ENCODE measurements around the gene SELE. TPM values are rescaled to one million over a fixed set of nuclear protein-coding genes. Genes with fewer than 3 reads are reported as not detected.

SELE gene
- total and polyA plus RNA-seq, 2 of the 13 experiments (the other 11 are each of a cell fraction or from before 2014, with no cell fraction given) = 0.04 to 0.09 TPM

DNA sequence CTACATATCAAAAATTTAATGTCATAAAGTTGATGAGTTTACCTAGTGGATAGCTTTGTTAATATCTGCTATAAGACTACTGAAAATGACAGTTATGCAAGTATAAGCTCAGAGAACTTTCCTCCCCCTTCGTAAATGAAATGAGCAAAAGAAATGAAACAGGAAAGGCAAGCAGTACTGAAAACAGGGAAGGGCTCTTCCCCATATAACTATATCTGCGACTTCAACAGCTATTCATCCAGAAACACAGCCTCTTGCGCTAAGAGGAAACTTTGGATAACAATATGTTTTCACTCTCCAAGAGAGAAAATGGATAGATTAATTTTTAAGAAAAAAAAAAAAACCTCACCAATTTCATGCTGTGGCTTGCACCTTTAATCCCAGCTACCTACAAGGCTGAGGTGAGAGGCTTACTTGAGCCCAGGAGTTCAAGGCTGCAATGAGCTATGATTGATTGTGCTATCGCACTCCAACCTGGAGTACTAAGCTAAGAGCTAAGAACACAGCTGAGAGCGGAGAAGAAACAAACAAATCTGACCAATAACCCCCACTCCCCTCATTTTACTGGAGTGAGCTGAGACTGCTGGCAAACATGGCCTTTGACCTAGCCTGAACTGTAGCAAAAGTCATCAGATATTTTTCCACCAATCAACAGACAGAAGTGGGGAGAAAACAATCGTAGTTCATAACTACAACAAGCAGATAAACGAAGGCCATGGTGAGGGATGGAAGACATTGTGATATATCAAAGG, 31.9 kb upstream of the SELE start (continued):
- TF ChIP-seq, protein P1, sequence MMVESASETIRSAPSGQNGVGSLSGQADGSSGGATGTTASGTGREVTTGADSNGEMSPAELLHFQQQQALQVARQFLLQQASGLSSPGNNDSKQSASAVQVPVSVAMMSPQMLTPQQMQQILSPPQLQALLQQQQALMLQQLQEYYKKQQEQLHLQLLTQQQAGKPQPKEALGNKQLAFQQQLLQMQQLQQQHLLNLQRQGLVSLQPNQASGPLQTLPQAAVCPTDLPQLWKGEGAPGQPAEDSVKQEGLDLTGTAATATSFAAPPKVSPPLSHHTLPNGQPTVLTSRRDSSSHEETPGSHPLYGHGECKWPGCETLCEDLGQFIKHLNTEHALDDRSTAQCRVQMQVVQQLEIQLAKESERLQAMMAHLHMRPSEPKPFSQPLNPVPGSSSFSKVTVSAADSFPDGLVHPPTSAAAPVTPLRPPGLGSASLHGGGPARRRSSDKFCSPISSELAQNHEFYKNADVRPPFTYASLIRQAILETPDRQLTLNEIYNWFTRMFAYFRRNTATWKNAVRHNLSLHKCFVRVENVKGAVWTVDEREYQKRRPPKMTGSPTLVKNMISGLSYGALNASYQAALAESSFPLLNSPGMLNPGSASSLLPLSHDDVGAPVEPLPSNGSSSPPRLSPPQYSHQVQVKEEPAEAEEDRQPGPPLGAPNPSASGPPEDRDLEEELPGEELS (CRISPR knock-in tag; IDR thresholded peaks at IDR 0.05) = peak; percentile 76
- TF ChIP-seq, protein P2, sequence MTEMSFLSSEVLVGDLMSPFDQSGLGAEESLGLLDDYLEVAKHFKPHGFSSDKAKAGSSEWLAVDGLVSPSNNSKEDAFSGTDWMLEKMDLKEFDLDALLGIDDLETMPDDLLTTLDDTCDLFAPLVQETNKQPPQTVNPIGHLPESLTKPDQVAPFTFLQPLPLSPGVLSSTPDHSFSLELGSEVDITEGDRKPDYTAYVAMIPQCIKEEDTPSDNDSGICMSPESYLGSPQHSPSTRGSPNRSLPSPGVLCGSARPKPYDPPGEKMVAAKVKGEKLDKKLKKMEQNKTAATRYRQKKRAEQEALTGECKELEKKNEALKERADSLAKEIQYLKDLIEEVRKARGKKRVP (CRISPR knock-in tag; IDR thresholded peaks at IDR 0.05) = no peak
- TF ChIP-seq, protein P3, sequence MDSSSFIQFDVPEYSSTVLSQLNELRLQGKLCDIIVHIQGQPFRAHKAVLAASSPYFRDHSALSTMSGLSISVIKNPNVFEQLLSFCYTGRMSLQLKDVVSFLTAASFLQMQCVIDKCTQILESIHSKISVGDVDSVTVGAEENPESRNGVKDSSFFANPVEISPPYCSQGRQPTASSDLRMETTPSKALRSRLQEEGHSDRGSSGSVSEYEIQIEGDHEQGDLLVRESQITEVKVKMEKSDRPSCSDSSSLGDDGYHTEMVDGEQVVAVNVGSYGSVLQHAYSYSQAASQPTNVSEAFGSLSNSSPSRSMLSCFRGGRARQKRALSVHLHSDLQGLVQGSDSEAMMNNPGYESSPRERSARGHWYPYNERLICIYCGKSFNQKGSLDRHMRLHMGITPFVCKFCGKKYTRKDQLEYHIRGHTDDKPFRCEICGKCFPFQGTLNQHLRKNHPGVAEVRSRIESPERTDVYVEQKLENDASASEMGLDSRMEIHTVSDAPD (CRISPR knock-in tag; IDR thresholded peaks at IDR 0.05) = no peak
- TF ChIP-seq PPARG (CRISPR knock-in tag; conservative IDR thresholded peaks at IDR 0.05) (peak; percentile 91), SMARCE1 (IDR thresholded peaks at IDR 0.05; ENCODE audit: borderline replicate concordance) (no peak), CENPX (CRISPR knock-in tag; IDR thresholded peaks at IDR 0.05) (no peak), NFYC (CRISPR knock-in tag; IDR thresholded peaks at IDR 0.05) (peak; percentile 57), RFX5 (IDR thresholded peaks at IDR 0.05; ENCODE audit: low read depth, low read length) (no peak), SAP130 (CRISPR knock-in tag; IDR thresholded peaks at IDR 0.05; ENCODE audit: low read depth) (peak; percentile 39; the same call in 1 of the 2 replicates), KDM6A (CRISPR knock-in tag; IDR thresholded peaks at IDR 0.05; ENCODE audit: low read depth) (peak; percentile 50; the same call in 1 of the 2 replicates), MTF2 (CRISPR knock-in tag; IDR thresholded peaks at IDR 0.05; ENCODE audit: borderline replicate concordance) (no peak), TFE3 (CRISPR knock-in tag; IDR thresholded peaks at IDR 0.05) (no peak), RXRA (CRISPR knock-in tag; IDR thresholded peaks at IDR 0.05) (peak; percentile 57; the same call in 1 of the 2 replicates), ZC3H13 (CRISPR knock-in tag; IDR thresholded peaks at IDR 0.05) (no peak), NFRKB (IDR thresholded peaks at IDR 0.05) (no peak), MED13 (CRISPR knock-in tag; IDR thresholded peaks at IDR 0.05) (0 out of 2 replicates have a peak, but pooled peaks have one; percentile 49), KDM5B (CRISPR knock-in tag; IDR thresholded peaks at IDR 0.05; ENCODE audit: borderline replicate concordance) (no peak), SRSF9 (IDR thresholded peaks at IDR 0.05; ENCODE audit: borderline replicate concordance, insufficient read depth, low read depth, low read length, poor library complexity, severe bottlenecking) (no peak), NR2F1 (CRISPR knock-in tag; IDR thresholded peaks at IDR 0.05) (peak; percentile 77 to 81; a peak in 3 of 4 replicates)

Measured in HepG2 (cell line).